Esophagus muscularis mucosa (tissue), 4 donors: Measurements from ENCODE around the gene SULF2.

ENCODE experiments used
- CTCF ChIP-seq, 3 experiments: fragments of 200-600 bp in 2 of 3; fragments of 450-650 bp in 1 of 3; sonication (generic) in 2 of 3; IDR thresholded peaks; one replicate each; pipeline ENCODE4 v1.5.1; 2017 to 2019; ENCODE audit warnings: antibody characterized with exemption in 3 of 3, mild to moderate bottlenecking in 2 of 3, moderate library complexity in 1 of 3
- EP300 ChIP-seq: sonication (generic); formaldehyde crosslinking; IDR thresholded peaks from one replicate; pipeline ENCODE4 v1.6.1; 2017; ENCODE audit warnings: antibody characterized with exemption
- POLR2A ChIP-seq: fragments of 450-650 bp; IDR thresholded peaks from one replicate; pipeline ENCODE4 v1.6.1; 2017; ENCODE audit warnings: antibody characterized with exemption, moderate library complexity, mild to moderate bottlenecking, low read depth
- POLR2AphosphoS5 ChIP-seq, 2 donors: sonication (generic); formaldehyde crosslinking; IDR thresholded peaks; one replicate each; pipeline ENCODE4 v1.6.1; 2017; ENCODE audit warnings: antibody characterized with exemption in 2 of 2

GRCh38 chr20:47785311-47785853 lies at the start of gene SULF2:
- TF ChIP-seq POLR2A (no peak), CTCF (IDR thresholded peaks at IDR 0.05) (no peak), EP300 (no peak), POLR2AphosphoS5 (IDR thresholded peaks at IDR 0.05) (no peak)
